Stimulated activated CD4-positive, alpha-beta T cell treated with anti-CD3 and anti-CD28 coated beads, Interleukin-4, amount 100 ng/mL, for 48 hours (primary cell): ENCODE results near the gene NBAS.
"Not testable (repeated sequence)": the region's sequence is repeated elsewhere in the genome, so short reads cannot be mapped to it uniquely, and the experiment has no call there.

Experiments used
- DNase-seq, 2 donors: peaks; one replicate each; pipeline ENCODE4 v3.0.0-alpha.2; 2020; ENCODE audit warnings: low read depth in 2 of 2

NBAS gene

GRCh38 chr2:15527074-15527739, 33.9 kb downstream of the NBAS start:
- no peak for DNase-seq

DNA sequence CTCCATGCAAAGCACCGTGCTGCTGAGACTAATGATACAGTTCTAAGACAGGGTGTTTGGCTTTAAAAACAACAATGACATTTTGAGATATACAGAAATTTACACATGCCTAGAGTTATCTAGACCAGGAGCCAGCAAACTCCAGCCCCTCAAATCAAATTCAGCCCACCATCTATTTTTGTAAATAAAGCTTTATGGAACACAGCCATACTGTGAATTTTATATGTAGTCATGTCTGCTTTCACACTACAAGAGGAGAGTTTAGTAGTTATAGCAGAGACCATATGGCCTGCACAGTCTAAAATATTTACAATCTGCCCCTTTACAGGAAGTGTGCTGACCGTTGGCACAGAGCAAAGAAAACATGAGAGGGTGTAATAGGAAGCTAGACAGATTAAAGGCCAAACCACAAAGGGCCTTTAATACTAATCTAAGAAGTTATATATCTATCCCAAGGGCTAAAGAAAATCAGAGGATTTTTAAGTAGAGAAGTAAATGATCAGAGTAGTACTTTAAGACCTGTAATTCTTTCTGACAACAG, 39.4 kb downstream of the NBAS start:
- DNase-seq: no peak

GRCh38 chr2:15520346-15520745, 40.8 kb downstream of the NBAS start:
- DNase-seq: no peak

DNA sequence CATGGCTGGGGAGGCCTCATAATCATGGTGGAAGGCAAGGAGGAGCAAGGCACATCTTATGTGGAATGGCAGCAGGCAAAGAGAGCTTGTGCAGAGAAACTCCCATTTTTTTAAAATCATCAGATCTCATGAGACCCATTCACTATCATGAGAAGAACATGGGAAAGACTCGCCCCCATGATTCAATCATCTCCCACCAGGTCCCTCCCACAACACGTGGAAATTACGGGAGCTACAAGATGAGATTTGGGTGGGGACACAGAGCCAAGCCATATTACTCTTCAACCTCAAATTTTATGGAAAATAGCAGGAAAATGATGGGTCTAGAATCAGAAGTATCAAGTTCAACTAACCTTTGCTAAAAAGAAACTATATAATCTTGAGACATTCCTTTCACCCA, 42.4 kb downstream of the NBAS start:
- DNase-seq: not testable (repeated sequence)

DNA sequence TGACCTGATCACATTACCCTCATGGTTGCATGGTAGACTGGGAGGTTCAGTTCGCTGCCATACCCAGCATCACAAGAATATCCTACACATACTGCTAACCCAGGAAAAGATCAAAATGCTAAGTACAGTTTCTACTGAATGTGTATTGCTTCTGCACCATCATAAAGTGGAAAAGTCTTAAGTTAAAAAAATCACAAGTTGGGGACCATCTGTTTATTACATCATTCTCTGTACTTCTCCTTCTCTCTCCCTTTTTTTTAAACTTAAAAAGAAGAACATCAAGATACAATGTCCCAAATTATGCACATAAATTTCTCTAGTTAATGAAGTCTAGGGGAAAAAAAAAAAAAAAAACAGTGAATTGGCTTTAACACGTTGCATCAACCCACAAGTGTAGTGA, 43.3 kb downstream of the NBAS start:
- no peak for DNase-seq

DNA sequence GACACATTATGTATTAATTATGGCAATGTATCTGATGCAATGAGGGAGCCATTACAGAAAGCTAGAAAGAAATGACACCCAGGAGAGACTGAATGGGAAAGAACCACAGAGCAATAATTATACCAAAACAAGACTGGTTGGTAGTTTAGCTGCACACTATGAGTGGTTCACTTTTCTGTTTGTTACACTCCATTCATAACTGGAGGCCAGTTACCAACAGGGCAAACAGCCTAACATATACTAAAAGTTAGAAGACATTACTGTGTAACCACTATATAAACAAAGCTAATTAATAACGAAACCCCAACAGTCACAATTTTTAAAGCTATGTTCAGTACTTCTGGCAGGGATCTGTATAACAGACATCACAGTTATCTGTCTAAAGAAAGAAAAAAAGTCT, 49.4 kb downstream of the NBAS start:
- DNase-seq: no peak

- DNase-seq: no peak
These were observed 50.6 kb downstream of the NBAS start for GRCh38 chr2:15510552-15510951.

GRCh38 chr2:15510131-15510530, 51.0 kb downstream of the NBAS start:
- no peak for DNase-seq

DNA sequence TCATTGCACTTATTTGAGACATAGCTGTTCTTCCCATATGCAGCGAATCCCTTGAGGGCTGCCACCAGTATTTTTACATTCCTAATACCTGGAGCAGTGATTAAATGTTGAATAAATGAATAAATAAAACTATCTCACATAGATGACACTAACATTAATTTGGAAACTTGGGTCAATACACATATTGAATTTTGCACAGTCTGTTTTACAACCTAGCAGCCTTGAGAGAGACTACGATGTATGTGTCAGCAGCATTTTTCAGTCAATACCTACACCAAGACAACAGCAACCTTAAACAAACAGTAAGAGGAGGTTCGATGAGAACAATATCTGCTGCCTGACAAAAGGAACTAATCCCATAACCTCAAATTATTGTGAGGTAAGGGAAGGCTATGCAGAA, 53.4 kb downstream of the NBAS start:
- DNase-seq: no peak

GRCh38 chr2:15507061-15507460, 54.1 kb downstream of the NBAS start:
- DNase-seq: no peak

- no peak for DNase-seq
These were observed 54.8 kb downstream of the NBAS start for GRCh38 chr2:15506229-15506819.

DNA sequence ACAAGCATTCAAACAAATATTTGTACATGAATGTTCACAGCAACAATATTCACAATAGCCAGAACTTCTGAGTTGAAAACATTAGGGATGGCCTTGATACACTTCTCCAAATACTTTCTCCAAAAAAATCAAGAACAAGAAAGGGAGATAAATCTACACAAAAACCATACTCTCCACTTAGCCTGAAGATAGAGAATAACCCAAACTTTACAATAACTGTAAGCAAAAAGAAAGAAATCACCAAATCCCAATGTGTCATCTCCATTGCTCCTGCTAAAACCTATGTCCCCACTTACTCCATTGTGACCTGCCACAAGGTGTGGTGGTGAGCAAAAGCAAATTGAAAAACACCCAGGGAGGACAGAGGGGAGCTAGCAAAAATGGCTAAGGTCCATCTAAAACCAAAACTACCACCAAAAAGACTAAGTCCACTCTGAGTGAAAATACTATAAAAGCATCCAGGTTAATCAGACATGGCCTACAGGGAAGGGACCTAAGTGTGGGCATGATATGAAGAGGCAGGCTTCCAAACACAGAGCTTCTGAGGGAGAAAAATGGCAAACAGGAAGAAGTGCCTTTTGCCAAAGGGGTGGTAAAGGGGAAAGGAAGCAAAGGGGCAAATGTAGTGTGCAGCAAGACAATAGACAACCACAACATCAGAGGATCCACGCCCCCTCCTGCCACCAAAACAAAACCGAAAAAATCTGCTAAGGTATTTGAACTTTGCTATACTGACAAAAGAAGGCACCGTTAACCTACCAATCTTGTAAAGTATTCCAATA, 56.1 kb downstream of the NBAS start:
- DNase-seq: no peak

GRCh38 chr2:15499251-15499650, 61.9 kb downstream of the NBAS start:
- DNase-seq: not testable (repeated sequence)

DNA sequence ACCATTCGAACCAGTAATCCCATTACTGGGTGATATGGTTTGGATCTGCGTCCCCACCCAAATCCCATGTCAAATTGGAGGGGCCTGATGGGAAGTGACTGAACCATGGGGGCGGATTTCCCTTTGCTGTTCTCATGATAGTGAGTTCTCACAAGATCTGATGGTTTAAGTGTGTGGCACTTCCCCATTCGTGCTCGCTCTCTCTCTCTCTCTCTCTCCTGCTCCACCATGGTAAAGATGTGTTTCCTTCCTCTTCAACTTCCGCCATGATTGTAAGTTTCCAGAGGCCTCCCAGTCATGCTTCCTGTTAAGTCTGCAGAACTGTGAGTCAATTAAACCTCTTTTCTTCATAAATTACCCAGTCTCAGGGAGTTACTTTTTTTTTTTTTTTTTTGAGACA, 62.6 kb downstream of the NBAS start:
- DNase-seq: no peak

DNA sequence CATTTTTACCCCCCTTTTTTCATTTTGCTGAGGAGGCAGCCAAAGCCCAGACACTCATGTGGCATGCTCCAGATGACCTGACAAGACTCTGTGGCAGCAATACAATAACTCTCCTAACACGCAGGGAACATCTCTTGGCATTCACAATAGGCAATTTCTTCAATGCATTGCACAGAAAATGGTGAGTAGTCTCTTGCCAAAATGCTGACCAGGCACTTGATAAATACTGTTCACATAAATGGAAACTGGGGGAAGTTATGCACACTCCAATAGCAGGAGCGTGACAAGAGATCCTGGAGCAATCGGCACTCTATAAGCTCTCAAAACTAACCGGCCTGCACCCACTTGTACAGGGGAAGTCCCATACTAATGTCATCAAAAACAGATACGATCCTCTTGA, 66.3 kb downstream of the NBAS start:
- no peak for DNase-seq

GRCh38 chr2:15492773-15493325, 68.3 kb downstream of the NBAS start:
- no peak for DNase-seq

DNA sequence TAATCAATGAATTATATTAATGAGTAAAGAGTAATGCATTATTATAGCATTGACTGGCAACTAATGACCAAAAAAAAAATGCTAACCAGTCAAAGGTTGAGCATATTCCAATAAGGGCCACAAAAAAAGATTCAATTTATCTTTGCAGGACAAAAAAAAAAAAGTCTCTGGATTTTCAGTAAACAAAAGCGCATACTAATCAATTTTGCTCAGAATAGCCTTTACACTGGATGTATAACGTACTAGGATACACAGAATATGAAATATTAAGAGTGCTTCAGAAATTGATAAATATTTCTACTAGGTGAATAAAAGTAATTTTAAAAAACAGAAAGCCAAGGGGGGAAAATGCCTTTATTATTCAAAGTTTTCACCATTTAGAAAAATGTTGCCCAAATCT, 74.4 kb downstream of the NBAS start:
- DNase-seq: no peak

GRCh38 chr2:15485949-15486348, 75.2 kb downstream of the NBAS start:
- DNase-seq: no peak

- no peak for DNase-seq
These were observed 80.1 kb downstream of the NBAS start for GRCh38 chr2:15481000-15481399.

DNA sequence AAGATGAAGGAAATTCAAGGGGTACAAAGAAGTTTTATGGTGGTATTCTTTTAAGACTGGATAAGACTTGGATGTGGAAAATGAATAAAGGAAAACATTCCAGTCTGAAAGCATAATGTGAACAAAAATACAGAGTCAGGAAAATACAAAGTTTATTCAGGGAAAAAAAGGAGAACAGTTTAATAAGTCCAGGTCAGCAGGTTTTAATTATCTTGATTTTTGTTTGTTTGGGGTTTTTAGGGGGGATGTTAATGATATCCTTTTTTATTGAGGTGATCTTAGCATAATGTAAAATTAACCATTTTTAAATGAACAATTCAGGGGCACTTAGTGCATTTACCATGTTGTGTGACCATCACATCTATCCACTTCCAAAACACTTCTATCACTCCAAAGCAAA, 80.6 kb downstream of the NBAS start:
- DNase-seq: no peak

GRCh38 chr2:15472876-15473275, 88.3 kb downstream of the NBAS start:
- DNase-seq: no peak

DNA sequence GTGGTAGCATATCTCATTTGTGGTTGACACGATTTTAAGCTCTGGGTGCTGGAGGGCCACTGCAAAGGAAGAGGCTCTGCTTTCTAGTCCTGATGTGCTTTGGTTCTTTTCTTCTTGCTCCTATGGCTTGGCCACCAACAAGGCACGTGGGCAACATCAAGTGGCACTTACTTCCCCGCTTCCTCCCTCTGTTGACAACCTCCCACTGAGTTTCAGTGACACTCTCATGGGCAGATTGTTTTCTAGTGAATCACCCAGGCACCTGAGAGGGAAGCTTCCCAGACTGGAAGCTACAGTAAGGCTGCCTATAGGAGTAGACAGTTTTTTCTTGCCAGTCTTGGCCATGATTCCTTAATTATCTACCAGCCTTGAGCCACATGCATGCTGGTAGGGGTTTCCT, 89.0 kb downstream of the NBAS start:
- DNase-seq: no peak

DNA sequence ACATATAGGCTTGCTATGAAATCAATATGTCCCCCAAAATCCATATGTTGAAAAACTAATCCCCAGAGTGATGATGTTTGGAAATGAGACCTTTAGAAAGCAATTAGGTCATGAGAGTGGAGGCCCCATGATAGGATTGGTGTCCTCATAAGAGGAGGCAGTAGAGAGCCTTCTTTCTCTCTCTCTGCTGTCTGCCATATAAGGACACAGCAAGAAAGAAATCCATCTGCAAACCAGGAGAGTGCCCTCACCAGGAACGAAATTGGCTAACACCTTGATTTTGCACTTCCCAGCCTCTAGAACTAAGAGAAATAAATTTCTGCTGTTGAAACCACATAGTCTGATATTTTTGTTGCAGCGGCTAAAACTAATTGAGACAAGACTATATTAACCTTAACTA, 89.5 kb downstream of the NBAS start:
- DNase-seq: no peak
